K562 (cell line): ENCODE results near the gene PSG7. TPM values are rescaled to one million over a fixed set of nuclear protein-coding genes. Genes with fewer than 3 reads are reported as not detected.
"Not testable (repeated sequence)": the region's sequence is repeated elsewhere in the genome, so short reads cannot be mapped to it uniquely, and the experiment has no call there.

Experiments
- ATAC-seq: fragments of 200-7000 bp; cut with Tn5 transposase; 3 replicates; pipeline ENCODE4 v1.9.1; 2020; ENCODE audit warnings: moderate library complexity
- BruUV-seq: library from RNA; stranded (reverse); fragments of 400-500 nt; replicated peaks from 2 replicates; lab custom pipeline; 2021; lab: Mats Ljungman, UMichigan
- CTCF ChIA-PET: fragments of 300-600 bp; formaldehyde crosslinking; extraction: SDS; loops from one replicate; lab custom pipeline; 2021; ENCODE audit warnings: low intra/inter-chr PET ratio; lab: Yijun Ruan, JAX
- POLR2A ChIA-PET: fragments of 300-600, 350-650 bp; sonication (Branson Sonifier 250); formaldehyde crosslinking; extraction: SDS; loops from one replicate; lab custom pipeline; 2021; ENCODE audit warnings: antibody characterized with exemption, inconsistent platforms; lab: Yijun Ruan, JAX
- DNase-seq, 4 experiments: peaks; one replicate each; pipeline versions ENCODE4 v3.0.0 to v3.0.0-alpha.2; 2011 to 2018; ENCODE audit warnings: low spot score in 3 of 4, mixed read lengths in 3 of 4; ENCODE audit errors: extremely low read depth in 1 of 4
- FAIRE-seq: peaks from 2 replicates; lab custom pipeline; 2011; peaks lifted over from hg19 to GRCh38; lab: Jason Lieb, UNC
- H2AFZ ChIP-seq: 2 replicates; pipeline ENCODE4 v1.6.0; 2011; ENCODE audit warnings: low read depth, low read length, control low read depth, inconsistent platforms
- H3K27ac ChIP-seq: fragments of 200-600 bp; 3 replicates; pipeline ENCODE4 v1.8.0; 2011; ENCODE audit warnings: low read depth, mild to moderate bottlenecking, control low read depth, inconsistent platforms, low read length, moderate library complexity, mixed read lengths; ENCODE audit errors: extremely low read depth
- H3K27me3 ChIP-seq, 2 experiments: fragments of 300-600 bp in 1 of 2; 2 replicates in 1 of 2; 3 replicates in 1 of 2; pipeline versions ENCODE4 v1.6.0 to v1.8.0; 2011; ENCODE audit warnings: inconsistent platforms in 2 of 2, low read length in 2 of 2, mild to moderate bottlenecking in 1 of 2, mixed read lengths in 1 of 2, moderate library complexity in 1 of 2; ENCODE audit not compliant: control insufficient read depth in 2 of 2, insufficient read depth in 2 of 2
- H3K36me3 ChIP-seq: fragments of 300-600 bp; 3 replicates; pipeline ENCODE4 v1.8.0; 2011; ENCODE audit warnings: mild to moderate bottlenecking, low read length, inconsistent platforms; ENCODE audit not compliant: control insufficient read depth, insufficient read depth
- H3K4me1 ChIP-seq, 2 experiments: fragments of 200-600 bp in 1 of 2; replicated peaks in 1 of 2; 2 replicates in 1 of 2; 3 replicates in 1 of 2; pipeline versions ENCODE4 v1.5.1 to v1.8.0; 2011; ENCODE audit warnings: inconsistent platforms in 2 of 2, low read length in 2 of 2, mild to moderate bottlenecking in 1 of 2, mixed read lengths in 1 of 2, moderate library complexity in 1 of 2; ENCODE audit not compliant: control insufficient read depth in 2 of 2, insufficient read depth in 2 of 2
- H3K4me2 ChIP-seq: 2 replicates; pipeline ENCODE4 v1.6.1; 2011; ENCODE audit warnings: low read length, control low read depth, inconsistent platforms, mixed read lengths; ENCODE audit not compliant: insufficient read depth
- H3K4me3 ChIP-seq: fragments of 200-600 bp; sonication (generic), shearing (Covaris generic); 2 replicates; pipeline ENCODE4 v1.5.1; 2016; ENCODE audit warnings: control low read depth, inconsistent platforms
- H3K79me2 ChIP-seq: fragments of 200-600 bp; 3 replicates; pipeline ENCODE4 v1.8.0; 2011; ENCODE audit warnings: low read length, inconsistent platforms; ENCODE audit not compliant: control insufficient read depth, insufficient read depth
- H3K9ac ChIP-seq, 2 experiments: 2 replicates each; pipeline versions ENCODE4 v1.6.0 to v1.6.1; 2011; ENCODE audit warnings: low read depth in 2 of 2, low read length in 2 of 2, control low read depth in 1 of 2, inconsistent platforms in 1 of 2, mild to moderate bottlenecking in 1 of 2, mixed read lengths in 1 of 2; ENCODE audit not compliant: insufficient read depth in 1 of 2
- H3K9me1 ChIP-seq: one replicate; pipeline ENCODE4 v1.6.0; 2011; ENCODE audit warnings: inconsistent platforms, mild to moderate bottlenecking, low read length, moderate library complexity; ENCODE audit not compliant: control insufficient read depth, insufficient read depth
- H3K9me3 ChIP-seq: replicated peaks from 2 replicates; pipeline ENCODE4 v1.5.1; 2011; ENCODE audit warnings: low read depth, low read length, inconsistent platforms; ENCODE audit not compliant: control insufficient read depth, insufficient read depth
- H4K20me1 ChIP-seq: replicated peaks from 2 replicates; pipeline ENCODE4 v1.6.1; 2011; ENCODE audit warnings: low read length, inconsistent platforms, mixed read lengths; ENCODE audit not compliant: control insufficient read depth, insufficient read depth
- CTCF ChIP-seq, 3 experiments: IDR thresholded peaks in 2 of 3; conservative IDR thresholded peaks in 1 of 3; 2 replicates each; pipeline ENCODE4 v1.5.1; 2011 to 2012; ENCODE audit warnings: low read length in 3 of 3, mild to moderate bottlenecking in 3 of 3, control low read depth in 2 of 3, improper control_type of control experiment in 1 of 3, inconsistent platforms in 1 of 3, low read depth in 1 of 3, mixed read lengths in 1 of 3, moderate library complexity in 1 of 3; ENCODE audit not compliant: insufficient read depth in 2 of 3
- RAD21 ChIP-seq, 2 experiments: fragments of 250-450 bp in 1 of 2; fragments of 450-650 bp in 1 of 2; sonication (Bioruptor Pico) in 1 of 2; formaldehyde crosslinking in 1 of 2; IDR thresholded peaks in 1 of 2; conservative IDR thresholded peaks in 1 of 2; 2 replicates each; pipeline versions ENCODE4 v1.4.0 to v1.8.0; 2020 to 2022; ENCODE audit warnings: mild to moderate bottlenecking in 2 of 2, moderate library complexity in 1 of 2
- WGBS: fragments of 100-300 bp; shearing (Covaris generic); methylation state at CpG from one replicate; pipeline ENCODE4 v1.1.6; 2016; ENCODE audit warnings: low coverage, mixed read lengths; ENCODE audit not compliant: insufficient coverage; ENCODE audit errors: missing lambda C conversion rate; 5-methylcytosine and 5-hydroxymethylcytosine counted together
- in situ Hi-C: fragments of 300-500 bp; cut with MboI; formaldehyde crosslinking; loops from 4 replicates; pipeline ENCODE4 v1.15.0; 2018; ENCODE audit warnings: inconsistent platforms, mixed read lengths
- intact Hi-C: fragments of 100-400 bp; cut with micrococcal nuclease; formaldehyde crosslinking; loops from 2 replicates; pipeline ENCODE4 v1.14.2; 2022
- polyA plus RNA-seq, 8 experiments: library from polyadenylated mRNA; depleted of rRNA in 4 of 8; stranded (reverse) in 5 of 8; unstranded in 3 of 8; fragments of >200 nt; fragmentation: Nextera tagmentation in 2 of 8; fragmentation: Illumina TruSeq in 1 of 8; extraction: Ambion mirVana in 2 of 8; extraction: Trizol in 1 of 8; gene quantifications; 2 replicates each; pipeline versions ENCODE4 v1.2.1 to v1.2.3, GENCODE V29; 2011 to 2014; ENCODE audit warnings: inconsistent platforms in 1 of 8, missing spikeins in 1 of 8
- total RNA-seq, 7 experiments: library from RNA; depleted of rRNA in 6 of 7; stranded (reverse); fragments of >200 nt in 6 of 7; fragmentation: Illumina TruSeq in 2 of 7; extraction: Trizol in 2 of 7; gene quantifications; 2 replicates each; pipeline versions ENCODE4 v1.2.1 to v1.2.3, GENCODE V29; 2011 to 2021; ENCODE audit warnings: low replicate concordance in 1 of 7

The PSG7 gene
- total and polyA plus RNA-seq, 9 of the 15 experiments (the other 6 are each of a cell fraction or from before 2014, with no cell fraction given) = not detected

DNA sequence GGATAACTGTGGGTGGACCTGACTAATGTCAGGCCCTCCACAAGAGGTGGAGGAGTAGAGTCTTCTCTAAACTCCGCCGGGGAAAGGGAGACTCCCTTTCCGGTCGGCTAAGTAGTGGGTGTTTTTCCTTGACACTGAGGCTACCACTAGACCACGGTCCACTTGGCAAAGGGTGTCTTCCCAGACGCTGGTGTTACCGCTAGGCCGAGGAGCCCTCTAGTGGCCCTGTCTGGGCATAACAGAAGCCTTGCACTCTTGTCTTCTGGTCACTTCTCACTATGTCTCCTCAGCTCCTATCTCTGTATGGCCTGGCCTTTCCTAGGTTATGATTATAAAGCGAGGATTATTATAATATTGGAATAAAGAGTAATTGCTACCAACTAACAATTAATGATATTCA lies 13.9 kb downstream of the PSG7 start:
- H3K9ac ChIP-seq, H3K4me3 ChIP-seq, POLR2A ChIA-PET, H4K20me1 ChIP-seq, BruUV-seq, in situ Hi-C loops, H3K36me3 ChIP-seq, H3K79me2 ChIP-seq, H3K4me2 ChIP-seq, H3K9me1 ChIP-seq, CTCF ChIA-PET, H3K4me1 ChIP-seq, H2AFZ ChIP-seq, ATAC-seq, H3K9me3 ChIP-seq, H3K27ac ChIP-seq, H3K27me3 ChIP-seq, intact Hi-C loops: not testable (repeated sequence)
- DNase-seq (peak; percentile 10 to 61 (median 22)), FAIRE-seq (peak; percentile 58)
- peak in 1 of 2 experiments; percentile 24; a peak in 1 of 4 replicates for TF ChIP-seq RAD21 (CRISPR knock-in tag; conservative IDR thresholded peaks at IDR 0.05 in 1 of 2, IDR thresholded peaks at IDR 0.05 in 1 of 2)
- peak; percentile 61 to 69 (median 65) for TF ChIP-seq CTCF (IDR thresholded peaks at IDR 0.05 in 2 of 3, conservative IDR thresholded peaks at IDR 0.05 in 1 of 3; ENCODE audit: insufficient read depth in 2 of 3, low read depth in 1 of 3, low read length in 3 of 3)
- WGBS = 2% methylated on average over 9 of the region's 9 CpGs

DNA sequence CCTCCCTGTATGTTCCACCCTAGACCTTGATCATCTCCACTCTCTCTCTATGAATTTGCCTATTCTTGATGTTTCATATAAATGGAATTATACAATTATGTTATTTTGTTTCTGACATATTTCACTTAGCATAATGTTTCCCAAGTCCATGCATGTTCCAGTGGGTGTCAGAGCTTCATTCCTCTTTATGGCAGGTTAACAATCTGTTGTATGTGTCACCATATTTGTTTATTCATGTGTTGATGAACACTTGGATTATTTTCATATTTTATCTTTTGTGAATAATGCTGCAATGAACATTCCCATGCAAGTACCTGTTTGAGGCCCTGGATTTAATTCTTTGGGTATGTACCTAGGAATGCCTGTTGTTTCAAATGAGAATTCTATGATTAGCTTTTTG lies 16.0 kb downstream of the PSG7 start:
- BruUV-seq, H3K9me3 ChIP-seq, in situ Hi-C loops, H2AFZ ChIP-seq, H4K20me1 ChIP-seq, H3K4me3 ChIP-seq, FAIRE-seq, ATAC-seq, H3K4me1 ChIP-seq, H3K27me3 ChIP-seq, DNase-seq, H3K9ac ChIP-seq, POLR2A ChIA-PET, H3K4me2 ChIP-seq, H3K27ac ChIP-seq, intact Hi-C loops, H3K36me3 ChIP-seq, H3K79me2 ChIP-seq, CTCF ChIA-PET, H3K9me1 ChIP-seq: not testable (repeated sequence)
